Keratinocyte (primary cell): ENCODE measurements around the gene KIF21B.

ENCODE experiments used
- CTCF ChIP-seq, 3 experiments: IDR thresholded peaks in 1 of 3; conservative IDR thresholded peaks in 1 of 3; optimal IDR thresholded peaks in 1 of 3; 2 replicates in 2 of 3; 3 replicates in 1 of 3; pipeline versions ENCODE3 to v1.5.1; 2011; ENCODE audit warnings: low read length in 3 of 3, mild to moderate bottlenecking in 3 of 3, moderate library complexity in 2 of 3, control low read depth in 1 of 3, inconsistent platforms in 1 of 3; ENCODE audit not compliant: insufficient read depth in 2 of 3; ENCODE audit errors: extremely low read depth in 1 of 3
- EZH2 ChIP-seq: IDR thresholded peaks from one replicate; pipeline ENCODE4 v1.6.1; 2012; ENCODE audit warnings: inconsistent platforms, mild to moderate bottlenecking, low read length, moderate library complexity

- TF ChIP-seq CTCF (optimal IDR thresholded peaks at IDR 0.05 in 1 of 3, IDR thresholded peaks at IDR 0.05 in 1 of 3, conservative IDR thresholded peaks at IDR 0.05 in 1 of 3; ENCODE audit: extremely low read depth in 1 of 3, insufficient read depth in 2 of 3, low read length in 3 of 3): no peak
- TF ChIP-seq EZH2: no peak
Observed at GRCh38 chr1:201049248-201049831, 25.8 kb upstream of the KIF21B start.
